HG02642 (cell line): ENCODE results near the gene CPLX3.
A peak's percentile ranks its signal among the peaks of the same experiment; 100 is the strongest.

Source experiments
- ATAC-seq: cut with Tn5 transposase; IDR thresholded peaks from one replicate; pipeline ENCODE4 v1.9.1; 2021; ENCODE audit warnings: mild to moderate bottlenecking; ENCODE audit not compliant: unreplicated experiment, poor library complexity

Gene CPLX3

DNA sequence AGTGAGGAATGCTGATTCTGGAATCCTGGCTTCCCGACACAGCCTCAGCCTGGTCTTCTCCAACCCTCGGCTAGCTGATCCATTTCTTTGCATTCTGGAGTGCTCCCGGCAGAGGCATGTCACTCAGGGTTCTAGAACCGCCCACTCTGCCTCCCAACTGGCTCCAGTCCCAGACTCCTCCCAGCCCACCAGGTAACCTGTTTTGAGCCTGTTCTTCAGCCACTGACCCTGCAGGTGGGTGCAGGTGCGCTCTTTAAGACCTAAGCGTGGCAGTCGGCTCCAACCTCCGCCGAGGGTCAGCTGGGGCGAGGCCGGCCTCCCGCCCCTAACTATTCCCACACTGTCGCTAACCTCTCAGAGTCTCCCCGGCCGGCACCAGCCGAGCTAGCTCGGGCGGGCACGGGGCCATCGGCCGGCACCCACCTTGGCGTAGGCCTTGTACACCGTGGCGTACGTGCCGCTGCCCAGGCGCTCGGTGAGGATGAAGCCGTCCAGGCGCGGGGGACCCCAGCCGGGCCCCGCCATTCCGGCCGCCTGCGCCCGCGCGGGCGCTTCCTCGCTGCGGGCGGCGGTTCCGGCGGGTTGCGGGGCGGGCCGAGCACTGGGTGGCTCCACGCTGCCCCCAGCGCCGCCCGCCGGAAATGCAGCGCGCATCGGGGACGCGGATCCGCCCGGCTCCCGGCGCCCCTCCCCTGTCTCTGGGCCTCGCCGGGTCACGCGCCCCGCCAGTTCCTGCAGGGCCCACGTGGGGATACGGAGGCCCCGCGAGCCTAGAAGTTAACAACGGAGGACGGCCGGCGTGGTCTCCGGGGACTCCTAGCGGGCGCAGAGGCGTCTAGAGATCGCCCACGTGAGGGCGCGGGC lies 16.4 kb downstream of the CPLX3 start, which contains the start of gene ULK3:
ULK3 (minus strand) TSS at position 576 of the 864 bp plus-strand sequence; CDS start at position 525, 51 bp downstream.
- peak; percentile 84 for ATAC-seq

DNA sequence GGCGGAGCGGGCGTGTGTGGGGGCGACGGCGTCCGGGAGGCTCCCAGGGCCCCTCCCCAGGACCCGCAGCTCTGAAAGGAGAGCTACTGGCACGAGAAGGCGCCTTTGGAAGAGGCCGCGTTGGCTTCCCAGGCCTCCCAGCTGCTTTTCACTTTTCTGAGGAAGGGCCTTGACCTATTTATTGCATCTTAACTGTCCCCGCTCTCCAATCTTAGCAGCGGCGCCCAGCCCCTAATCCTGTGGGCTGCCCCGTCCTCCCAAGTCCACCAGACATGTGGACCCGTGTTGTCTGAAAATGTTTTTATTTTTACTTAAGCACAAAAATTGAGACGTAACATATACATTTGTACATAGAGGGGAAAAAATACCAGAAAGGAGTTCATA lies 17.0 kb downstream of the CPLX3 start:
- ATAC-seq = no peak

DNA sequence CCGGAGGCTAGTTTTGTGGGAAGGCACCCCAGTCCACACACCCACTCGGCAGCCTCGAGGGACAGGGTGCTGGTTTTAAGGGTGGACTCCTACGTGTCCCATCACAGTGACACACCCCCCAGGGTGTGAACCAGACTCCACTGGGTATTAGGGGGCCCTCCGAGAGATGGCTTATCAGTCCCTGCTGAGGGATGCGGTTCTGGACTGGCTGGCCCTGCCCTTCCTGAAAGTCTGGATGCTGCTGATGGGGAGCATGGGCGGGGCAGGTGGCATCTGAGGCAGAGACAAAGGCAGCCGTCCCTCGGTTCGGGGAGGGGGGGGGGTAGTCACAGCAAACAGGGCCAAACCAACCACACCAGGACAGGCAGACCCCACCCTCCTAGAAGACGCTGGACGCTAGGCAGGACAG lies 17.5 kb downstream of the CPLX3 start:
- no peak for ATAC-seq

DNA sequence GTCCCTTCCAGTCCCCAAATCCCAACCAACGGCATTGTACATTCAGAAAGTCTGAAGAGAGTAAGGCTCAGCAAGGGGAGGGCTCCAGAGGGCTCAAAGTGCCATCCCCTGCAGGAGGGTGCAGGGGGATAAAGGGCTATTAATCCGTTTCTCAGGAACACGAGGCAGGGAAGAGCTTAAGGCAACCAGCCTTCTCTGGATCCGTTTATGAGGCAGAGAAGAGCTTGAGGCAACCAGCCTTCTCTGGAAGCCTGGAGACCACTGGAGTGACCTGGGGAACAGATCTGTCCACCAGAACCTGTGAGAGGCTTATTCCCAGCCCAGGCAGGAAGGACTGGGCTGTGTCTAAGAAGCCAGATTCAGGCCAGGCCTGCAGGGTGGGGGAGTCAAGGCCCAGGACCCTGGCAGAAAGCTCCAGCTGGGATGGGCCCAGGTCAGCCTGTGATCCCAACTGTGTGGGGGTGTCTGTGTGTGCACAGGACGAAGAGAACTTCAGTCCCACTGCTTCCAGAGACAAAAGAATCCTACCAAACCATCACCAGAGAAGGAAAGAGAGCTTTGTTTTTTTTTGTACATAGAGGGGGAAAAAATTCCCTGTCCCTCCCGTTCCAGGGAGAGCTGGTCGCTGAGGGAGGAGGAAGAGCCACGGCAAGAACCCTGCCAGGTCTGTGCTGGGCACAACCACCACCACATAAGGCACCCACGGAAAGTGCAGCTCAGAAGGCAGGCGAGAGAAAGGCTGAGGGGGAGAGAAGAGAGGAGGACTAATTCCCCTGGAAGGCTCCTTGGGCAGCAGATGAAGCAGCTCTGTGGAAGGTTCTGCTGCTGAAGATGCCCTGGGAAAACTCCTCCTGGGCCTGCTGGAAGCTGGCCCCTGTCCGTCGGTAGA lies 18.1 kb downstream of the CPLX3 start:
- no peak for ATAC-seq

DNA sequence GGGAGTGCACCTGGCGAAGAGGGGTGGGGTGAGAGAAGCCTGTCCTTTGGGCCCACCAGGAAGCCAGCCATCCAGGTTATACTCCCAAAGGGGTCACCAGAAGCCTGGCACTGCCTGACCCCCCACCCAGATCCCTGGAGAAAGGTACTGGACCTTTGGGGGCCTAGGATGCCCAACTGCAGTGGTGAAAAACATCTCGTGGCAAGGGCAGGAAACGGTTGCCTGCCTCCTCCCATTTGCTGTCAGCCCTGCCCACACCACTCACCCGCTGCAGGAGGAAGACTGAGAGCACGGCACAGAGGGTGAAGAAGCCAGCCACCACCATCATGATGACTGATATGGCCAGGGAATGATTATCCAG lies 18.8 kb downstream of the CPLX3 start:
- ATAC-seq = no peak

DNA sequence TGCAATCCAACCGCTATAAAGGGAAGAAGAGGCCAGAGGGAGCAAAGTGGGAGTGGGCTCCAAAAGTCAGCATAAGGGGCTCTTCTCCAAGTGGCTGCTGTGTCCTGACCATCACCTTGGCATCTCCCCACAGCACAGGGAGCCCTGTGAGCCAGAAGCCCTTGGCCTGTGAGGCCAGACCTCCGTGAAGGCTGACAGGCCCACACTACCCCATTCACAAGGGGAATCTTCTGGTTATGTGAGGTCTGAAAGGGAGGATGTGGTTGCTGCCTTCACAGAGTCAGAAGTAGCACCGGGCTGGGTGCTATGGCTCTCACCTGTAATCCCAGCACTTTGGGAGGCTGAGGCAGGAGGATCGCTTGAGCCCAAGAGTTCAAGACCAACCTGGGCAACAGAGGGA lies 19.2 kb downstream of the CPLX3 start:
- no peak for ATAC-seq

DNA sequence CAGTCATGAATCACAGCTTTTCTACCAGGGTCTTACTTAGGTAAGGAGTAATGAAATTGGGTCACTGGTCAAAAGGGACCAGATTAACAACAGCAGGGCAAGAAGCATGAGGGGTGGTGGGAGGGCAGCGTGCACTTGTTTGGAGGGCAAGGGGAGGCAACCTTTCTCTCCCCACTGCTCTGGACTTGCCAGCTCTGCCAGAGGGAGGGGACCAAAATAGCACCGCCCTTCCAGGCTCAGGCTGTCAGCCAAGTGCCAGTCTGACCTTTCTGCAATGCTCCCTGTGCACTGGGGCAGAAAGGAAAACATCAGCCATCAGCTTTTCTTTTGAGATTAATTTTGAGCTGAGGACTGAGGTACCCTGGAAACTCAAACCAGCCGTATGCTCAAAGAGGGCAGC lies 21.0 kb downstream of the CPLX3 start:
- ATAC-seq = no peak

DNA sequence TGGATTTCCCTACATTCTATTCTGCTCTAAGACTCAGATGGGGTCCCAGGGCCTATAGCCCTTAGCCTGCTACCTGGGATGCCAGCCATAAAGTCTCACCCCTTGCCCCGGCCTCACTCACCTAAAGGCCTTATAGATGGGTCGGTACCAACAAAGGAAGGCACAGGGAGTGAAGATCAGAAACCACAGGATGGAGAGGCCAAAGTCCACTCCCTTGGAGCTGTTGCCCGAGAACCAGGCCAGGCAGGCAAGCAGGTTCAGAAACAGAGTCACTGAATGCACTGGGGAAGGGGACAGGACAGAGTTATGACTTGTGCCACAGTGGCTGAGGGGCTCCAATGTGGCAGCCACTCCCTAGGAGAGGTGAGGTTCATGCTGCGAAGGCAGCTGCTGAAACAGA lies 24.0 kb downstream of the CPLX3 start:
- ATAC-seq = no peak

DNA sequence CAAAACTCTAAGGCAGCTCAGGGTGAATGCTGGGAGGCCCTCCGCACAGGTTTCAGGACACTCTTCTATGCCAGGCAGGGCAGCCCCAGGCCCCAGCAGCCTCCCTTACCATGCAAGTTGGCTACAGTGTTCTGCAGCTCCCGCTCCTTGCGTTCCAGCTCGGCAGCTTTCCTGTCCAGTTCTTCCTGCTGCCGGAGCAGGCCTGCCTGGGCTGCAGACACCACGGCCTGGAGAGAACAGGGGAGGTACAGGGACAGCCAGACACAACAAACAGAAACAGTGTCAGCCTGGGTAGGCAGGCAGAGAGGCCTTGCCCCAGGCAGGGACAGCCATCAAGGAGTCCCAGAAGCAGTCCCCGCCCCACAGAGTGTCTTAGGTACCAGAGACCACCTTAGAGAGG lies 25.5 kb downstream of the CPLX3 start:
- ATAC-seq = no peak

DNA sequence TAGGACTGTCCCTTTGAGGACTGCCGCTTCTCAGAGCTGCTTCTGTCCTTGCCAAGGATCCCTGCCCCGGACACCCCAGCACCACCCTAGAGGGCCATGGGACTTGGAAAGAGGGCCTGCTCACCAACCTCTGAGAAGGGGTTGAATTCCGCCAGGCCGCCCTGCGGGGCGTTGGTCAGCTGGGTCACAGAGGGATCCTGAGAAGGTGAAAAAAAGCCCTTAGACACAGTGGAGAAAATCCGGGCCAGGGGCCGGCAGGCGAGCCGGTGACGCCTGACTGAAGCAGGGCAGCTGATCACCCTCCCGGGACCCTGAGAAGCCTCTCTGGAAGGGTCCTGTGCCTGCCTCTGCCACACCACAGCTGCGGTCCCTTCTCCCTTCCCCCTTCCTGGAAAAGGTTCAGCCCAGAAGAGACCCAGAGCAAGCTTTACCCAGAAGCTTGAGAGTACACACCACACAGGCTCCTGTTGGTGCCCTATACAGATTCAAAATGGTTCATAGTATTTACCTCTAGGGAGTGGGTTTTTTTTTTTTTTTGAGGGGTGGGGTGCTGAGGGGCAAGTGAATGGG lies 28.1 kb downstream of the CPLX3 start:
- no peak for ATAC-seq

DNA sequence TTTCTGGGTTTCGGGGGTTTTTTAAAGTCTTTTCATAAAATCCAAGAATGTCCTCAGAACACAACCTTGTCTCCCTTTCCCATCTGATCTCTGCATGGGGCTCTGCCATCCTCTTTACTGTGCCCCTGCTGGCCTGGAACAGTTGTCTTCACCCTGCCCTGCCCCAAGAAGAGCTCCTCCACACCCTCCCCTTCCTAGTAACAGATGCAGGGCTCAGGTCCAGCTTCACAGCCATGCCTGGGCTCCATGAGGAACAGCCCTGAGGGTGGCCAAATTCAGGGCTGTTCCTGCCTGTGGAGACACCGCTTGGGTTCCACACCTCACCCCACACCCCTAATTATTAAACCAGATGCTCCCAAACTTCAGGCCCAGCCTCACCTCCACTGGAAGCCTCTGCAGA lies 29.4 kb downstream of the CPLX3 start:
- no peak for ATAC-seq

DNA sequence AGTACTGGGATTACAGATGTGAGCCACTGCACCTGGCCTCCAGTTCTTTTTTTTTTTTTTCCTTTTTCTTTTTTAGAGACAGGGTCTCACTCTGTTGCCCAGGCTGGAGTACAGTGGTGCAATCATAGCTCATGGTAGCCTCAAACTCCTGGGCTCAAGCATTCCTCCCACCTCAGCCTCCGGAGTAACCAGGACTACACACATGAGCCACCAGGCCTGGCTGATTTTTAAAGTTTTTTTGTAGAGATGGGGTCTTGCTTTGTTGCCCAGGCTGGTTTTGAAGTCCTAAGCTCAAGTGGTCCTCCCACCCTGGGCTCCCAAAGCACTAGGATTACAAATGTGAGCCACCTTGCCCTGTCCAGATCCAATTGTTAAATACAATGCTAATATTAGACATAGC lies 30.1 kb downstream of the CPLX3 start:
- no peak for ATAC-seq

DNA sequence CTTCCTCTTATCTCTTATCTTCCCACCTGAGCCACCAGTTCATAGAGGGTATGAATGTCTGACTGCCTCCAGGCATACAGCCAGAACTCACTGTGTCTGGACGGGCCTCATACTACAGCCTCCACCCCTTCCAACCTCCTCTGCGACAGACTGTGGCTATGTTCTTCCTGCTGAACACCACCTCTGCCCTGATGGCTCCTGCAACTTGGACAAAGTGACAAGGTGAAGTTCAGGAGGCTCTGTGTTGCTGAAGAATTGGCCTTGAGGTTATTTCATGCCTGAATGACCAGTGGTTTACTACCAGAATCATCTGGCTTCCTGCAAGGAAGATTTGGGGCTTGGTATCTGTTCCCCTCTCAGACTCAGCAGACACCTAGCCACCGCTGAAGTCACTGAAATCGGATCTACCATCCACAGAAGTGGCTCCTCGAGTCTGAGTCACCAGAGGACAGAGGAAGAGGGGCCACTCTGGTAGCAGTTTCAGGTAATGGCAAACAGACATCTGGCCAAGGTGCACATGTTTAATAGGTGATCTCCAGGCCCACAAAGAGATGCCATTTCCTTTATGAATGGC lies 30.7 kb downstream of the CPLX3 start:
- ATAC-seq = peak; percentile 72

DNA sequence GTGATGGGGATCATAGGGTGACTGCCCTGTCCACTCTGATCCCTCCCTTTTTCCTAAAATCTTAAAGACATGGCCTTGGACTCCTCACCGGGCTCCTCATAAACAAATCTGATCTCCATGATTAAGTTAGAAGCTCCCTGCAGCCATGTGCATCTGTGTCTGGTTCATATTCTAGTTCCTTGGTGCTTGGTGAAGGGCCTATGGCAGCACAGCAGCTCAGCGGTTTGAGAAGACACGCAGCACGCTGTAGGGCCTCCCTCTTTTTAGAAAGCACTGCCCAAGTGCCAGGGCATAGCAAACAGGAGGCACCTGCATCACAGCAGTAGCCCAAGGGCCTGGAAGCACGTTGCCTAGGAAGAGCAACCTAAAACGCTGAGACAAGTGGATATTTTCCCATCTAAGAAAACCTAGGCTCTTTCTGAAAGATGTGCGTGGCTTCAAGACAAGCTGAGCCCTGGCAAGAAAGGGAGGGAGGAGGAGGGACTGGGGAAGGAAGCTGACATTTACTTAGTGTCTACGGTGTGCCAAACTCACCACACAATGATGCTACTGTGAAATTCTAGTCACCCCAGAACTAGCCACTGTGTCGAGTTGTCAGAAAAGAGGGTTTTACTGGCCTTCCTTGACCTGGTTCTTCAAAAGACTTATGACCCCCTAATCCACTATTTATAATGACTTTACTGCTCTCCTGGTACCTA lies 31.4 kb downstream of the CPLX3 start:
- ATAC-seq = peak; percentile 21

DNA sequence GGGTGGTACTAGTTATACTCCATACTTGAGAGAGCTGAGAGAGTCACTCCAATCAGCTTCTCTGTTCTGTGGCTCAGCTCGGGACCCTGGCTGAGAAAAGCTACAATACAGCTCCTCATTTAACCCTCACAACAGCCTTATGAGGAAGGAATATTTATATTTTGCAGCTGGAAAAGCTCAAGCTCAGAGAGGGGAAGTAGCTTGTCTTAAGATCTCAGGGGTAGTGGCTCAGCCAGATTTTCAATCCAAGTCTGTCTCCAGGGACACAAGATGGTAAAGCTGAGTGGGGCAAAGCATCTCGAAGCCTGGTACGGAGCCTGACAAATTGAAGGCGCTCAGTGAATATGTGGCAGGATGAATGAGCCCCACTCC lies 31.9 kb downstream of the CPLX3 start:
- no peak for ATAC-seq

DNA sequence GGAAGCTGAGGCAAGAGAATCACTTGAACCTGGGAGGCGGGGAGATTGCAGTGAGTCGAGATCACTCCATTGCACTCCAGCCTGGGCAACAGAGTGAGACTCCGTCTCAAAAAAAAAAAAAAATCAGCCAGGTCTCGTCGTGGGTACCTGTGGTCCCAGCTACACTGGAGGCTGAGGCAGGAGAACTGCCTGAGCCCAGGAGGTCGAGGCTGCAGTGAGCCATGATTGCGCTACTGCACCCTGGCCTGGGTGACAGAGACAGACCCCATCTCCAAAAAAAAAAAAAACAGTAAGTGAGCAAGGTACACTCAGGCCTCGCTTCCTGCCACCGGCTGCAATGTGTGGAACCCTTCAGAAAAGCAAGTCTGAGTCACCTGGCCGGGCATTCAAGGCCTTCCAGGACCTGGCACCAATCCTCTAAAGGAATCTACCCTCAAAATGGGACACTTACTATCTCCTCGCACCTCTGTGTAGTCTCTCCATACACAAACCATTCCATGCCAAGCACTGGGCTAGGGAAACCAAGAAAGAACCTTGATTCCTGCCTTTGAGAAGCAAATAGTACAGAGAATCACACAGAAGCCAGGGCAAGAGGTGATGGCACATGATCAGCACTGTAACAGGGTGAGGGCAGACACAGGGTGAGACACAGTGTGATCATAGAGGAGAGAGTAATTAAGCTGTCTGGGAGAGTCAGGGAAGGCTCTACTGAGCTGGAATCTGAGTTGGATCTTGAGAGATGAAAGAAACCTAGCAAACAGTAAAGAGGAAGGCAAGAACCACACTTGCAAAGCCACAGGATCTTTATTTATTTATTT lies 37.0 kb downstream of the CPLX3 start:
- no peak for ATAC-seq

DNA sequence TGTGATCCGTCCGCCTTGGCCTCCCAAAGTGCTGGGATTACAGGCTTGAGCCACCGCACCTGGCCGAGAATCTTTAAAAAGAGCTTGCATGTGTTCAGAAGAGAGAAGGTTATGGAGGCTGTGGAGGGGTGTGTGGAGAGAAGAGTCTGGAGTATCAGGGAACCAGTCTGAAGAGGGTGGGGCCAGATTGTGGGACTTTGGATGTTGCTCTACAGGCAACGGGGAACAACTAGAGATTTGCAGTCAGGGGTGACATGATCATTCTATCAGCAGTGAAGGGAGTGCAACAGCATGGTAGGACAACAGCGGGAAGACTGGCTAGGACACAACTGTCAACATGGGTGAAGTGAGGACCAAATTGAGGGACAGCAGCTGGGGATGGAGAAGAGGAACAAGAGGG lies 37.9 kb downstream of the CPLX3 start:
- ATAC-seq = no peak

DNA sequence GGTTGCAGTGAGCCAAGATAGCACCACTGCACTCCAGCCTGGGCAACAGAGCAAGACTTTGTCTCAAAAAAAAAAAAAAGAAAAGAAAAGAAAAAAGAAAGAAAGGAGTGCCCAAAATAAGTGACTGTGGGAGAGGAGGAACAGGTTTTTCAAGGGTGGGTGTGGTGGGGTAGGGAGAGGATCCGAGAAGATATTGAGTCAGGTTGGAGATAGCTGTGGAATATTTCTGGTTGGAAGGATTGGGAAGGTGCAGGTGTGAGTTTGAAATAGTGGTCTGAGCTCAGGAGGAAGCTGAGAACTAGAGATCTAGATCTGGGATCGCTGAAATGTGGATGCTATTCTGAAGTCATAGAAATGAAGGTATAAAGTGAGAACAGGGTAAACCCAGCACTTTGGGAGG lies 38.9 kb downstream of the CPLX3 start:
- ATAC-seq = no peak

DNA sequence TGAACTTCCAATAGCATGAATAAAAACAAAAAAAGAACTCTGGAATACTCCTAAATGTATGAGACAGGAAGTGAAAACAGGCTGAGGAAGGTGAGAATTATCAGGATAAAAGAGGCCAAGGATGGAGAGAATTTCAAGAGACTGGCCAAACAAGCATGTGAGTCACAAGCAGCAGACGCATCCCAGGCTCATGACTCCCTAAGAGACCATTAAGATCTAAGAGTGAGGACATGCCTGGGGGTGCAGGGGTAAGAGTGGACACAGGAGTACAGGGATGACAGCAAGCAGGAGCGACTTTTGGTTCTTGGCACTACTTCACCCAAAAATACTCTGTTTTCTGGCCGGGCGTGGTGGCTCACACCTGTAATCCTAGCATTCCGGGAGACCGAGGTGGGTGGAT lies 39.7 kb downstream of the CPLX3 start:
- ATAC-seq = no peak
